Transverse colon (tissue), 4 donors: ENCODE measurements around the gene PROM2. TPM values are rescaled to one million over a fixed set of nuclear protein-coding genes. Genes with fewer than 3 reads are reported as not detected.
A peak's percentile ranks its signal among the peaks of the same experiment; 100 is the strongest.

Source experiments
- DNase-seq: peaks from one replicate; pipeline ENCODE4 v3.0.0-alpha.2; 2019
- H3K27ac ChIP-seq, 4 donors: fragments of 200-600 bp; sonication (generic); 2 replicates each; pipeline ENCODE4 v1.5.1; 2016 to 2018; ENCODE audit warnings: inconsistent platforms in 4 of 4
- H3K27me3 ChIP-seq: fragments of 200-600 bp; sonication (generic); 2 replicates; pipeline ENCODE4 v1.5.1; 2017; ENCODE audit warnings: inconsistent platforms
- H3K36me3 ChIP-seq, 4 donors: fragments of 200-600 bp; sonication (generic); 2 replicates each; pipeline ENCODE4 v1.5.1; 2017 to 2019; ENCODE audit warnings: inconsistent platforms in 4 of 4
- H3K4me1 ChIP-seq, 4 donors: fragments of 200-600 bp; sonication (generic); 2 replicates each; pipeline ENCODE4 v1.5.1; 2017 to 2020; ENCODE audit warnings: inconsistent platforms in 4 of 4
- H3K4me3 ChIP-seq, 4 donors: fragments of 200-600 bp; sonication (generic); 1 replicate in 1 of 4; 2 replicates in 3 of 4; pipeline versions ENCODE4 v1.5.1 to v1.6.1; 2017 to 2019; ENCODE audit warnings: inconsistent platforms in 4 of 4
- H3K9me3 ChIP-seq, 2 donors: fragments of 200-600 bp; sonication (generic); 2 replicates each; pipeline ENCODE4 v1.5.1; 2017 to 2019; ENCODE audit warnings: inconsistent platforms in 2 of 2
- CTCF ChIP-seq, 5 experiments: fragments of 200-600 bp in 3 of 5; fragments of 450-650 bp in 2 of 5; sonication (generic) in 3 of 5; IDR thresholded peaks; 1 replicate in 2 of 5; 2 replicates in 3 of 5; pipeline ENCODE4 v1.5.1; 2016 to 2017; ENCODE audit warnings: antibody characterized with exemption in 5 of 5, inconsistent platforms in 3 of 5, mild to moderate bottlenecking in 2 of 5, moderate library complexity in 1 of 5
- EP300 ChIP-seq: sonication (generic); formaldehyde crosslinking; IDR thresholded peaks from one replicate; pipeline ENCODE4 v1.6.1; 2017; ENCODE audit warnings: antibody characterized with exemption, low read depth
- POLR2A ChIP-seq: fragments of 450-650 bp; IDR thresholded peaks from one replicate; pipeline ENCODE4 v1.6.1; 2016; ENCODE audit warnings: antibody characterized with exemption, mild to moderate bottlenecking, moderate library complexity
- POLR2AphosphoS5 ChIP-seq, 3 donors: sonication (generic); formaldehyde crosslinking; IDR thresholded peaks; one replicate each; pipeline ENCODE4 v1.6.1; 2016; ENCODE audit warnings: antibody characterized with exemption in 3 of 3
- WGBS, 2 donors: methylation state at CpG; one replicate each; pipeline ENCODE4 v1.1.5; 2018; ENCODE audit warnings: low coverage in 1 of 2; 5-methylcytosine and 5-hydroxymethylcytosine counted together
- in situ Hi-C, 4 donors: fragments of 200-750 bp; cut with MboI; loops; one replicate each; pipeline versions ENCODE4 v1.15.0 to v1.15.1; 2017; ENCODE audit warnings: low sequenced_read_pairs in 3 of 4, low pct_ligation_motif_present in 1 of 4, low pct_unique_long_range_greater_than_20kb in 1 of 4
- intact Hi-C: fragments of 100-400 bp; cut with DNase I; formaldehyde crosslinking; loops from one replicate; pipeline ENCODE4 v1.15.1; 2023; ENCODE audit warnings: low total_unique reads
- total RNA-seq, 4 donors: library from RNA; depleted of rRNA; stranded (reverse); fragments of >200 nt; gene quantifications; one replicate each; pipeline ENCODE4 v1.1.0, GENCODE V29; 2016

Gene PROM2
- total RNA-seq, 4 donors from 2014 or later: 20.2 to 46.6 (median 28.6) TPM

GRCh38 chr2:95273566-95274290, 521 bp upstream of the PROM2 start:
- H3K9me3 ChIP-seq: no peaks in the 10 kb centered on the region
- H3K27me3 ChIP-seq: no peaks in the 10 kb centered on the region
- no peaks in the 10 kb centered on the region for H3K36me3 ChIP-seq
- no peak for TF ChIP-seq EP300
- peaks cover 0 to 34% (median 28%) of the 10 kb centered on the region in 4 donors for H3K4me1 ChIP-seq
- no peak overlapping the region for H3K4me3 ChIP-seq
- no peak for DNase-seq
- peak overlapping the region; percentile 73 to 86 (median 80) for H3K27ac ChIP-seq
- intact Hi-C loops: no loop called here
- in situ Hi-C loops: no loop called here
- WGBS, 2 donors: 78% methylated on average over 11 of the region's 11 CpGs; no CpG with 5 or more reads in 1 of the 2 donors

- Histone ChIP-seq H3K27ac (peak overlapping the region; percentile 73 to 86 (median 80)), H3K27me3 (no peaks in the 10 kb centered on the region), H3K4me3 (peak overlapping the region in 3 of 4 donors; percentile 16 to 37 (median 33)), H3K4me1 (peaks cover 0 to 34% (median 28%) of the 10 kb centered on the region in 4 donors), H3K9me3 (no peaks in the 10 kb centered on the region), H3K36me3 (no peaks in the 10 kb centered on the region)
- TF ChIP-seq EP300 (no peak), POLR2A (no peak), POLR2AphosphoS5 (IDR thresholded peaks at IDR 0.05) (no peak), CTCF (IDR thresholded peaks at IDR 0.05) (no peak)
- intact Hi-C loops: no loop called here
- 72% methylated on average over 4 of the region's 4 CpGs; no CpG with 5 or more reads in 1 of the 2 donors for WGBS, 2 donors
- DNase-seq: no peak
- in situ Hi-C loops: no loop called here
These were observed 884 bp downstream of the PROM2 start for GRCh38 chr2:95275151-95275515.

GRCh38 chr2:95275601-95276243, 1.5 kb downstream of the PROM2 start:
- Histone ChIP-seq H3K27ac (peak overlapping the region; percentile 73 to 86 (median 80)), H3K27me3 (no peaks in the 10 kb centered on the region), H3K4me3 (peak overlapping the region in 3 of 4 donors; percentile 16 to 37 (median 33)), H3K9me3 (no peaks in the 10 kb centered on the region), H3K4me1 (peaks cover 0 to 34% (median 28%) of the 10 kb centered on the region in 4 donors), H3K36me3 (no peaks in the 10 kb centered on the region)
- in situ Hi-C loops (no loop called here), intact Hi-C loops (no loop called here)
- TF ChIP-seq EP300 (no peak), POLR2AphosphoS5 (IDR thresholded peaks at IDR 0.05) (peak in 1 of 3 donors; percentile 28), CTCF (IDR thresholded peaks at IDR 0.05) (no peak), POLR2A (peak; percentile 35)
- DNase-seq: peak; percentile 47
- WGBS, 2 donors: 71% methylated on average over 25 of the region's 28 CpGs; no CpG with 5 or more reads in 1 of the 2 donors

- Histone ChIP-seq H3K27ac (peak overlapping the region; percentile 73 to 86 (median 80)), H3K4me1 (peaks cover 0 to 34% (median 28%) of the 10 kb centered on the region in 4 donors), H3K36me3 (no peaks in the 10 kb centered on the region), H3K4me3 (no peak overlapping the region), H3K27me3 (no peaks in the 10 kb centered on the region), H3K9me3 (no peaks in the 10 kb centered on the region)
- TF ChIP-seq CTCF (IDR thresholded peaks at IDR 0.05): no peak
- no peak for TF ChIP-seq POLR2A
- no peak for TF ChIP-seq EP300
- TF ChIP-seq POLR2AphosphoS5 (IDR thresholded peaks at IDR 0.05): no peak
- in situ Hi-C loops: no loop called here
- WGBS, 2 donors: 72% methylated on average over 20 of the region's 22 CpGs; no CpG with 5 or more reads in 1 of the 2 donors
- no peak for DNase-seq
- intact Hi-C loops: no loop called here
These were observed 2.1 kb downstream of the PROM2 start for GRCh38 chr2:95276244-95276887.
